Measurements from ENCODE around the gene EEF1AKMT1. TPM values are rescaled to one million over a fixed set of nuclear protein-coding genes. Genes with fewer than 3 reads are reported as not detected.
A peak's percentile ranks its signal among the peaks of the same experiment; 100 is the strongest.

The EEF1AKMT1 gene
- total RNA-seq, 1 experiment from 2014 or later: 9.2 TPM

- TF ChIP-seq CTCF (conservative IDR thresholded peaks at IDR 0.05; ENCODE audit: low read depth, low read length) (no peak), EZH2 (IDR thresholded peaks at IDR 0.05; ENCODE audit: borderline replicate concordance, low read depth, low read length, poor library complexity, severe bottlenecking) (no peak)
- Histone ChIP-seq H3K36me3 (ENCODE audit: insufficient read depth, low read length, poor library complexity, severe bottlenecking) (no peaks in the 10 kb centered on the region), H3K27me3 (replicated peaks; ENCODE audit: insufficient read depth, low read depth, low read length, poor library complexity) (no peaks in the 10 kb centered on the region), H3K9me3 (ENCODE audit: low read depth, low read length, poor library complexity, severe bottlenecking) (no peaks in the 10 kb centered on the region), H3K4me1 (ENCODE audit: insufficient read depth, low read length, poor library complexity, severe bottlenecking) (peaks cover 5% of the 10 kb centered on the region), H3K27ac (ENCODE audit: low read depth, low read length, poor library complexity, severe bottlenecking) (no peak overlapping the region), H3K4me3 (ENCODE audit: low read depth, low read length, poor library complexity, severe bottlenecking) (no peak overlapping the region)
- CTCF ChIA-PET: interaction anchor here (0.7 kb wide), 1 partner anchor 8 kb away, joined by 4 read pairs; no protein-coding TSS in a partner anchor
- BruUV-seq (replicated peaks): no TSS peak
- no peak for DNase-seq (ENCODE audit: low spot score)
- POLR2A ChIA-PET (ENCODE audit: low non-redundant PET): no interaction called here
- intact Hi-C loops (cut with micrococcal nuclease; ENCODE audit: unreplicated experiment): loop anchor here (5.0 kb wide), 1 partner anchor 181 kb away; the partner anchor contains the start of gene CRYL1
Observed at GRCh38 chr13:20708216-20708615, 65.5 kb downstream of the EEF1AKMT1 start.

DNA sequence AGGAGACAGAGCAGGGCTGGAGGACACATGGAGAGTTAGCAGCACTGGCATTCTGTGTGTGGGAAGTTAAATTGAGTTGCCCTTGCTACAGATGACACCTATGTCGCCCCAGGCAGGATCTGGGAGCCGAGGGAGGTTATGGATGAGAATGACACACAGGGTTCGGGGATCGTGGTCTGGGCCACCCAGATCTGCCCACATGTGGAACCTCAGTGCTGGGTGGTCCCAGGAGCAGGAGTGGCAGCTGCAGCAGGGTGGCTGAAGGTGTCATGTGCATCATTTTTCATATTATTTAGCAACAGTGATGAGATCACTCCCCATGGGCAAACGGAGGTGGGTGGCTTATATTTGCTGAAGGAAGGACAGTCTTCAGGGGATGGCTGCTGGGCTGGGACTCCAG lies 67.1 kb downstream of the EEF1AKMT1 start:
- TF ChIP-seq EZH2 (IDR thresholded peaks at IDR 0.05; ENCODE audit: borderline replicate concordance, low read depth, low read length, poor library complexity, severe bottlenecking) (no peak), CTCF (conservative IDR thresholded peaks at IDR 0.05; ENCODE audit: low read depth, low read length) (no peak)
- CTCF ChIA-PET: no interaction called here
- no TSS peak for BruUV-seq (replicated peaks)

GRCh38 chr13:20704459-20705069 lies 69.2 kb downstream of the EEF1AKMT1 start:
- no peaks in the 10 kb centered on the region for H3K36me3 ChIP-seq (ENCODE audit: insufficient read depth, low read length, poor library complexity, severe bottlenecking)
- H3K9me3 ChIP-seq (ENCODE audit: low read depth, low read length, poor library complexity, severe bottlenecking): no peaks in the 10 kb centered on the region
- no peak overlapping the region for H3K27ac ChIP-seq (ENCODE audit: low read depth, low read length, poor library complexity, severe bottlenecking)
- ChIA-PET CTCF (interaction anchor here (0.6 kb wide), 1 partner anchor 270 kb away, joined by 4 read pairs; no protein-coding TSS in a partner anchor), POLR2A (ENCODE audit: low non-redundant PET) (no interaction called here)
- H3K4me3 ChIP-seq (ENCODE audit: low read depth, low read length, poor library complexity, severe bottlenecking): peak overlapping the region; percentile 75
- peaks cover 8% of the 10 kb centered on the region for H3K4me1 ChIP-seq (ENCODE audit: insufficient read depth, low read length, poor library complexity, severe bottlenecking)
- BruUV-seq (replicated peaks): no TSS peak
- DNase-seq (ENCODE audit: low spot score): no peak
- intact Hi-C loops (cut with micrococcal nuclease; ENCODE audit: unreplicated experiment): loop anchor here (5.0 kb wide), 2 partner anchors 177 to 207 kb away; partner anchors contain the start of gene CRYL1
- TF ChIP-seq EZH2 (IDR thresholded peaks at IDR 0.05; ENCODE audit: borderline replicate concordance, low read depth, low read length, poor library complexity, severe bottlenecking): no peak
- no peak for TF ChIP-seq CTCF (conservative IDR thresholded peaks at IDR 0.05; ENCODE audit: low read depth, low read length)
- no peaks in the 10 kb centered on the region for H3K27me3 ChIP-seq (replicated peaks; ENCODE audit: insufficient read depth, low read depth, low read length, poor library complexity)

More for the DNA sequence above, 67.1 kb downstream of the EEF1AKMT1 start:
- peaks cover 8% of the 10 kb centered on the region for H3K4me1 ChIP-seq (ENCODE audit: insufficient read depth, low read length, poor library complexity, severe bottlenecking)
- no peaks in the 10 kb centered on the region for H3K9me3 ChIP-seq (ENCODE audit: low read depth, low read length, poor library complexity, severe bottlenecking)
- no peaks in the 10 kb centered on the region for H3K36me3 ChIP-seq (ENCODE audit: insufficient read depth, low read length, poor library complexity, severe bottlenecking)
- no peaks in the 10 kb centered on the region for H3K27me3 ChIP-seq (replicated peaks; ENCODE audit: insufficient read depth, low read depth, low read length, poor library complexity)
- no peak overlapping the region for H3K27ac ChIP-seq (ENCODE audit: low read depth, low read length, poor library complexity, severe bottlenecking)
- H3K4me3 ChIP-seq (ENCODE audit: low read depth, low read length, poor library complexity, severe bottlenecking): no peak overlapping the region
- POLR2A ChIA-PET (ENCODE audit: low non-redundant PET): no interaction called here
- intact Hi-C loops (cut with micrococcal nuclease; ENCODE audit: unreplicated experiment): loop anchor here (5.0 kb wide), 1 partner anchor 179 kb away; the partner anchor contains the start of gene CRYL1
- DNase-seq (ENCODE audit: low spot score): no peak

Data from A673 (cell line).